Osteocyte (in vitro differentiated cells): ENCODE measurements around the gene SLC45A1. TPM values are rescaled to one million over a fixed set of nuclear protein-coding genes. Genes with fewer than 3 reads are reported as not detected.

ENCODE experiments used
- DNase-seq: peaks from one replicate; pipeline ENCODE4 v3.0.0; 2021; ENCODE audit warnings: mixed read lengths; ENCODE audit not compliant: unreplicated experiment; ENCODE audit errors: extremely low spot score
- H3K27ac Mint-ChIP-seq: one replicate; pipeline ENCODE4 v1.8.0; 2021; ENCODE audit warnings: mild to moderate bottlenecking, mixed read lengths; ENCODE audit not compliant: unreplicated experiment
- H3K27me3 Mint-ChIP-seq: one replicate; pipeline ENCODE4 v1.8.0; 2021; ENCODE audit warnings: mixed read lengths; ENCODE audit not compliant: unreplicated experiment
- H3K36me3 Mint-ChIP-seq: one replicate; pipeline ENCODE4 v1.8.0; 2021; ENCODE audit warnings: mixed read lengths; ENCODE audit not compliant: unreplicated experiment
- H3K4me1 Mint-ChIP-seq: one replicate; pipeline ENCODE4 v1.8.0; 2021; ENCODE audit warnings: mixed read lengths; ENCODE audit not compliant: unreplicated experiment
- H3K4me3 Mint-ChIP-seq: one replicate; pipeline ENCODE4 v1.8.0; 2021; ENCODE audit warnings: mild to moderate bottlenecking, moderate library complexity, mixed read lengths; ENCODE audit not compliant: unreplicated experiment
- H3K9me3 Mint-ChIP-seq: one replicate; pipeline ENCODE4 v1.8.0; 2021; ENCODE audit warnings: mixed read lengths; ENCODE audit not compliant: unreplicated experiment
- long read RNA-seq: library from polyadenylated mRNA; unstranded; transcript quantifications from one replicate; pipeline ENCODE4 v2.0.0, GENCODE V29; 2021
- total RNA-seq: library from RNA; stranded (reverse); gene quantifications from 2 replicates; pipeline ENCODE4 v1.2.1, GENCODE V29; 2021
- TF ChIP-seq, protein P1 (sequence below): fragments of 200-600 bp; sonication (generic); IDR thresholded peaks from 2 replicates; pipeline ENCODE4 v1.5.0; 2021; ENCODE audit warnings: antibody characterized with exemption, mild to moderate bottlenecking, moderate library complexity

The SLC45A1 gene
- total RNA-seq, result 2.9 and 3.2 TPM in 2 replicates
- long read RNA-seq, partial matches to known transcripts, result 0 of 1 reads
- long read RNA-seq, other reads (novel, unspliced or antisense), result 1 of 1 reads

DNA sequence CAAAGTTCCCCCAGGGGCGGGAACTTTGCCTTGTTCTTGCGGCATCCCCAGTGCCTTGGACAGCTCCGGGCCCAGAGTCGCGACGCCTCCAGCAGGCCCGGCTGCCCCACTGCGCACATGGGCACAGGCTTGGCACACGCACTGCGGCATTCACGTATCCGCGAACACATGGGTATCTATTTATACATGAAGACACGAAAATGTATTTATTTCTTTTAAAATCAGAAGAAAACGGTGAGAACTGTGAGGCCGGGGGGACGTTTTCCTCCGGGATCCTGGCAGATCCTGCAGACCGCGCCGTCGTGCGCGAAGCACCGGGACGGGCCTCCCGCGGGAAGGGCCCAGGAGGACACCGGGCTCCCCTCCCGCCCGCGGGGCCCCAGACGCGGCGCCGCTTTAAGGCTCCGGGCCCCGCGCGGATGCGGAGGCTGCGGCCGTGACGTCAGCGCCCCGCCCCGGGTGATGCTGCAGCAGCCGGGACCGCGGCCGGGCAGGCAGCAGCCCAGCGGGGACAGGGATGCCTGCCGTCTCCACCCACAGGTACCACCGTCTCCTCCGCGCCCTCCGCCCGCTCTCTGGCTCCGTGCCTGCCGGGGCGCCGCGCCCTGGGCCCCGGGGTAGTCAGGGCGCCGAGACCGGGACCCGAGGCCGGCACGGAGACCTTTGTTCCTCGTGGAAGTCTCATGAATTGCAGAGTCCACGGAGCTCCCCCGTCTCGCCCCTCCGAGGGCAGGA is at the start of gene SLC45A1:
SLC45A1 (plus strand) TSS at position 468 of the 735 bp plus-strand sequence. CDS start 6,216 bp downstream, outside the sequence.
- H3K27me3 Mint-ChIP-seq, result no peaks in the 10 kb centered on the region
- H3K4me1 Mint-ChIP-seq, result peaks cover 17% of the 10 kb centered on the region
- no peaks in the 10 kb centered on the region for H3K36me3 Mint-ChIP-seq
- DNase-seq, result no peak
- H3K4me3 Mint-ChIP-seq, result peak within 1 kb of the TSS; percentile 76
- no peak within 1 kb of the TSS for H3K27ac Mint-ChIP-seq
- TF ChIP-seq, protein P1, sequence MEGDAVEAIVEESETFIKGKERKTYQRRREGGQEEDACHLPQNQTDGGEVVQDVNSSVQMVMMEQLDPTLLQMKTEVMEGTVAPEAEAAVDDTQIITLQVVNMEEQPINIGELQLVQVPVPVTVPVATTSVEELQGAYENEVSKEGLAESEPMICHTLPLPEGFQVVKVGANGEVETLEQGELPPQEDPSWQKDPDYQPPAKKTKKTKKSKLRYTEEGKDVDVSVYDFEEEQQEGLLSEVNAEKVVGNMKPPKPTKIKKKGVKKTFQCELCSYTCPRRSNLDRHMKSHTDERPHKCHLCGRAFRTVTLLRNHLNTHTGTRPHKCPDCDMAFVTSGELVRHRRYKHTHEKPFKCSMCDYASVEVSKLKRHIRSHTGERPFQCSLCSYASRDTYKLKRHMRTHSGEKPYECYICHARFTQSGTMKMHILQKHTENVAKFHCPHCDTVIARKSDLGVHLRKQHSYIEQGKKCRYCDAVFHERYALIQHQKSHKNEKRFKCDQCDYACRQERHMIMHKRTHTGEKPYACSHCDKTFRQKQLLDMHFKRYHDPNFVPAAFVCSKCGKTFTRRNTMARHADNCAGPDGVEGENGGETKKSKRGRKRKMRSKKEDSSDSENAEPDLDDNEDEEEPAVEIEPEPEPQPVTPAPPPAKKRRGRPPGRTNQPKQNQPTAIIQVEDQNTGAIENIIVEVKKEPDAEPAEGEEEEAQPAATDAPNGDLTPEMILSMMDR, result no peak
- H3K9me3 Mint-ChIP-seq, result no peaks in the 10 kb centered on the region

DNA sequence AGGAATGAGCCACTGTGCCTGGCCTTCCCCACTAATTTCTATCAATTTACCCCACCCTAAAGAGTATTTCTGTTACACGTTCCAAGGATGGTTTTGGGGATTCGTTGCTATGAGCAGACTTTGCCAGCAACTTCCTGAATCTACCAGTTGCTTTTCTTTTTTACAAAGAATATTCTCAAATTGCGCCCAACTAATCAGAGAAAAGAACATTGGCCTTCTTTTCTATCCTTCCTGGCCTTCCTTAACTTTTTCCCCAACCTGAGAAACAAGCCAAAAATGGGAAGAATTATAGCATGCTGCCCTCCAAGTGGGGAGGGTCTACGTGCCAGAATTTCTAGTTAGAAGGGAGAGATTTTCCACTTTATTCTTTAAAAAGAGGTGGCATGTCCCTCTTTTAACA is 44.9 kb upstream of the SLC45A1 start:
- Mint-ChIP-seq H3K4me1 (peaks cover 8% of the 10 kb centered on the region), H3K9me3 (no peaks in the 10 kb centered on the region), H3K27ac (no peak overlapping the region), H3K4me3 (no peak overlapping the region), H3K36me3 (no peaks in the 10 kb centered on the region), H3K27me3 (no peaks in the 10 kb centered on the region)
- DNase-seq, result no peak
- TF ChIP-seq, protein P1, result no peak

DNA sequence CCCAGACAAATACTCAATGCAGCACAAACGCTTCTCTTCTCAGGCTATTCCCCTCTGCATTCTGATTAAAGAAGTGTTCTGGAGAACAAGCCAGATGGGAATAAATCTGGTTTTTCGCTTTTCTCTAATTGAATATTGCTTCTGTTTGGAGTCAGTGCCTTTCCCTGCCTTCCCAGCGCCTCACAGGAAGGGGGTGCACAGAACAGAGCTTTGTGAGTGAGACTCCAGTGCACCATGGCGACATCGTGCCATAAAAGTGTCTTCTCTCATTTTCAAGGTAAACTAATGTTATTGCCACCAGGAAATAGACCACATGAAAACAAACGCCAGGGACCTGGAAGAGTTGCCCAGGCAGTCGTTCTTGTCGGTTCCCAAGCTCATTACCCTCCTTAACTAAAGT is 43.6 kb upstream of the SLC45A1 start:
- no peak overlapping the region for H3K27ac Mint-ChIP-seq
- DNase-seq, result no peak
- H3K9me3 Mint-ChIP-seq, result no peaks in the 10 kb centered on the region
- no peaks in the 10 kb centered on the region for H3K27me3 Mint-ChIP-seq
- no peaks in the 10 kb centered on the region for H3K36me3 Mint-ChIP-seq
- no peak overlapping the region for H3K4me3 Mint-ChIP-seq
- peaks cover 5% of the 10 kb centered on the region for H3K4me1 Mint-ChIP-seq
- TF ChIP-seq, protein P1, result no peak

DNA sequence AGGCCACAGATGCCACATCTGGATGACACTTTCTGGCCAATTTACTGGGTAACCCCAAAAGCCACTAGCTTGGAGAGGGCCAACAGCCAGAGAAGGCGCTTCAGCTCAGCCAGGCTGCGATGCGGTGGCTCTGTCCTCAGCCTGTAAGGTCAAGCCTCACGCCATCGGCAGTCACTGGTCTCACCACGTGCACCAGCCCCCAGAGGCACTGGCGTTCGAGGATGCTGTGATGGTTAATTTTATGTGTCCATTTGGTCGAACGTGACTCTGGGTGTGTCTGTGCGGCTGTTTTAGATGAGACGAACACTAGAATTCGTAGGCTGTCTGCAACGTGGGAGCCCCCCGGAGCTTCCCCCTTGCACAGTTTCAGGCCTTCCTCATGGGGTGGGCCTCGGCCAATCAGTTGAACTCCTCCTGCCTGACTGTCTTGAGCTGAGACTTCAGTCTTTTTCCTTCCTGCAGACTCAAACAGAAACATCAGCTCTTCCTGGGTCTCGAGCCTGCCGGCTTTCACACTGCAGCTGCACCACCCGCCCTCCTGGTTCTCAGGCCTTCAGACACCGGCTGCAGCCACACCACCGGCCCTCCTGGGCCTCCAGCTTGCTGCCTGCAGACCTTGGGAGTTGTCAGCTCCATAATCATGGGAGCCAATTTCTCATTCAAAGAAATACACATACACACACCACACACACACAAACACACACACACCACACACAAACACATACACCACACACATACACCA is 41.6 kb upstream of the SLC45A1 start:
- no peak overlapping the region for H3K4me3 Mint-ChIP-seq
- no peaks in the 10 kb centered on the region for H3K4me1 Mint-ChIP-seq
- no peak overlapping the region for H3K27ac Mint-ChIP-seq

More for the DNA sequence above, 41.6 kb upstream of the SLC45A1 start:
- Mint-ChIP-seq H3K36me3 (no peaks in the 10 kb centered on the region), H3K9me3 (no peaks in the 10 kb centered on the region), H3K27me3 (no peaks in the 10 kb centered on the region)
- DNase-seq, result no peak
- TF ChIP-seq, protein P1, result no peak
